Keratinocyte (primary cell): ENCODE measurements around the gene ZNF593OS. TPM values are rescaled to one million over a fixed set of nuclear protein-coding genes. Genes with fewer than 3 reads are reported as not detected.

Experiments
- DNase-seq: peaks from one replicate; pipeline ENCODE4 v3.0.0-alpha.2; 2011; ENCODE audit warnings: low read depth, missing footprints, low spot score
- FAIRE-seq: peaks from 2 replicates; lab custom pipeline; 2011; peaks lifted over from hg19 to GRCh38; lab: Jason Lieb, UNC
- H2AFZ ChIP-seq: 2 replicates; pipeline ENCODE4 v1.6.0; 2012; ENCODE audit warnings: low read length, control low read depth, inconsistent platforms; ENCODE audit not compliant: control insufficient read depth
- H3K27ac ChIP-seq: 2 replicates; pipeline ENCODE4 v1.5.1; 2011; ENCODE audit warnings: low read length; ENCODE audit not compliant: control insufficient read depth, insufficient read depth
- H3K27me3 ChIP-seq: 3 replicates; pipeline ENCODE4 v1.6.0; 2011; ENCODE audit warnings: low read length; ENCODE audit not compliant: control insufficient read depth, insufficient read depth; ENCODE audit errors: extremely low read depth
- H3K36me3 ChIP-seq, 2 experiments: 2 replicates in 1 of 2; 3 replicates in 1 of 2; pipeline ENCODE4 v1.5.1; 2011; ENCODE audit warnings: low read length in 2 of 2, mild to moderate bottlenecking in 1 of 2; ENCODE audit not compliant: control insufficient read depth in 2 of 2, insufficient read depth in 2 of 2; ENCODE audit errors: extremely low read depth in 1 of 2
- H3K4me1 ChIP-seq: 3 replicates; pipeline ENCODE4 v1.5.1; 2011; ENCODE audit warnings: low read length; ENCODE audit not compliant: control insufficient read depth, insufficient read depth; ENCODE audit errors: extremely low read depth
- H3K4me2 ChIP-seq: 3 replicates; pipeline ENCODE4 v1.6.0; 2011; ENCODE audit warnings: low read depth, low read length; ENCODE audit not compliant: control insufficient read depth, insufficient read depth; ENCODE audit errors: extremely low read depth
- H3K4me3 ChIP-seq, 3 experiments: fragments of 200-600 bp in 1 of 3; sonication (generic) in 1 of 3; 2 replicates in 2 of 3; 3 replicates in 1 of 3; pipeline ENCODE4 v1.5.1; 2011 to 2016; ENCODE audit warnings: low read length in 3 of 3, mild to moderate bottlenecking in 3 of 3, control low read depth in 2 of 3, inconsistent platforms in 1 of 3, low read depth in 1 of 3, mixed read lengths in 1 of 3, mixed run types in 1 of 3, moderate library complexity in 1 of 3; ENCODE audit not compliant: control insufficient read depth in 2 of 3, insufficient read depth in 2 of 3; ENCODE audit errors: extremely low read depth in 1 of 3
- H3K79me2 ChIP-seq: 2 replicates; pipeline ENCODE4 v1.6.0; 2012; ENCODE audit warnings: low read length; ENCODE audit not compliant: control insufficient read depth, insufficient read depth
- H3K9ac ChIP-seq: 3 replicates; pipeline ENCODE4 v1.6.0; 2011; ENCODE audit warnings: low read length; ENCODE audit not compliant: control insufficient read depth, insufficient read depth; ENCODE audit errors: extremely low read depth
- H3K9me1 ChIP-seq: 3 replicates; pipeline ENCODE4 v1.6.0; 2011; ENCODE audit warnings: low read length; ENCODE audit not compliant: control insufficient read depth, insufficient read depth; ENCODE audit errors: extremely low read depth
- H3K9me3 ChIP-seq: 2 replicates; pipeline ENCODE4 v1.5.1; 2012; ENCODE audit warnings: low read depth, low read length; ENCODE audit not compliant: control insufficient read depth
- H4K20me1 ChIP-seq: 3 replicates; pipeline ENCODE4 v1.6.0; 2011; ENCODE audit warnings: low read length; ENCODE audit not compliant: control insufficient read depth, insufficient read depth; ENCODE audit errors: extremely low read depth
- EZH2 ChIP-seq: IDR thresholded peaks from one replicate; pipeline ENCODE4 v1.6.1; 2012; ENCODE audit warnings: inconsistent platforms, mild to moderate bottlenecking, low read length, moderate library complexity
- dilution Hi-C: fragments of 300-500 bp; cut with MboI; formaldehyde crosslinking; loops from one replicate; pipeline ENCODE4 v1.7.0; 2020; ENCODE audit warnings: low sequenced_read_pairs; ENCODE audit not compliant: extremely low pct_ligation_motif_present
- polyA plus RNA-seq, 5 experiments: library from polyadenylated mRNA; depleted of rRNA in 3 of 5; stranded (reverse) in 3 of 5; stranded (forward) in 1 of 5; unstranded in 1 of 5; fragments of >200 nt; gene quantifications; 1 replicate in 1 of 5; 2 replicates in 3 of 5; 3 replicates in 1 of 5; pipeline versions ENCODE4 v1.2.1 to v1.2.3, GENCODE V29; 2011 to 2012; ENCODE audit warnings: missing spikeins in 2 of 5, low read depth in 1 of 5, low replicate concordance in 1 of 5
- TF ChIP-seq, protein P1 (sequence below), 3 experiments: IDR thresholded peaks in 1 of 3; conservative IDR thresholded peaks in 1 of 3; optimal IDR thresholded peaks in 1 of 3; 2 replicates in 2 of 3; 3 replicates in 1 of 3; pipeline versions ENCODE3 to v1.5.1; 2011; ENCODE audit warnings: low read length in 3 of 3, mild to moderate bottlenecking in 3 of 3, moderate library complexity in 2 of 3, control low read depth in 1 of 3, inconsistent platforms in 1 of 3; ENCODE audit not compliant: insufficient read depth in 2 of 3; ENCODE audit errors: extremely low read depth in 1 of 3

ZNF593OS gene
- polyA plus RNA-seq, 1 donor (not counting 4 experiments of a cell fraction or from before 2014, with no cell fraction given) = not detected

DNA sequence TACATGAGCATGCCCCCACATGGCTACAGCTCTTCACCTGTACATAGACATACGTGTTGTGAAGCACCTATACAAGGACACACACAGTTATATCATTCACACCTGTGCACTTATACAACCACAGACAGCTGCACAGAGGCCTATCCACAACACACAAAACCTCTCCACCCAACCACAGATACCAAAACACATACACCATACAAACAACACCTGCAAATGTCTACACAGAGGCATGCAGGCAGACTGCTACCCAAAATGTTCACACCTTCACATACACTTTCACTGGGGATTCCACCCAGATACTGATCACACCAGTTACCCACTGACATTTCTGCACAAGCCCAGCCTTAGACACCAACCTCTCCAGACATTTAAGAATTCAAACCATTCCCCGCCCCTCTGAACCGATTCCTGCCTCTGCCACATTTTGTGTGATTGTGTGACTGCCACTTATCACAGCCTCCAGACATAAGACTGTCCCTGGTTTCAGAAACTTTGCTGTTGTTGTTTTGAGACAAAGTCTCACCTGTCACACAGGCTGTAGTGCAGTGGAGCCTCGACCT, 4.8 kb downstream of the ZNF593OS start:
- H4K20me1 ChIP-seq = no peaks in the 10 kb centered on the region
- TF ChIP-seq, protein P1, sequence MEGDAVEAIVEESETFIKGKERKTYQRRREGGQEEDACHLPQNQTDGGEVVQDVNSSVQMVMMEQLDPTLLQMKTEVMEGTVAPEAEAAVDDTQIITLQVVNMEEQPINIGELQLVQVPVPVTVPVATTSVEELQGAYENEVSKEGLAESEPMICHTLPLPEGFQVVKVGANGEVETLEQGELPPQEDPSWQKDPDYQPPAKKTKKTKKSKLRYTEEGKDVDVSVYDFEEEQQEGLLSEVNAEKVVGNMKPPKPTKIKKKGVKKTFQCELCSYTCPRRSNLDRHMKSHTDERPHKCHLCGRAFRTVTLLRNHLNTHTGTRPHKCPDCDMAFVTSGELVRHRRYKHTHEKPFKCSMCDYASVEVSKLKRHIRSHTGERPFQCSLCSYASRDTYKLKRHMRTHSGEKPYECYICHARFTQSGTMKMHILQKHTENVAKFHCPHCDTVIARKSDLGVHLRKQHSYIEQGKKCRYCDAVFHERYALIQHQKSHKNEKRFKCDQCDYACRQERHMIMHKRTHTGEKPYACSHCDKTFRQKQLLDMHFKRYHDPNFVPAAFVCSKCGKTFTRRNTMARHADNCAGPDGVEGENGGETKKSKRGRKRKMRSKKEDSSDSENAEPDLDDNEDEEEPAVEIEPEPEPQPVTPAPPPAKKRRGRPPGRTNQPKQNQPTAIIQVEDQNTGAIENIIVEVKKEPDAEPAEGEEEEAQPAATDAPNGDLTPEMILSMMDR (optimal IDR thresholded peaks at IDR 0.05 in 1 of 3, IDR thresholded peaks at IDR 0.05 in 1 of 3, conservative IDR thresholded peaks at IDR 0.05 in 1 of 3; ENCODE audit: extremely low read depth in 1 of 3, insufficient read depth in 2 of 3, low read length in 3 of 3) = no peak
- no peak for TF ChIP-seq EZH2
- no peak for FAIRE-seq
- no peaks in the 10 kb centered on the region for H3K9me3 ChIP-seq
- dilution Hi-C loops = no loop called here
- H3K27ac ChIP-seq = no peak overlapping the region
- no peak for DNase-seq
- peaks cover 17% of the 10 kb centered on the region for H3K79me2 ChIP-seq
- H3K4me2 ChIP-seq = no peak overlapping the region
- peaks cover 13% of the 10 kb centered on the region for H3K4me1 ChIP-seq
- no peak overlapping the region for H3K9ac ChIP-seq
- H3K36me3 ChIP-seq = peaks cover 0 to 8% of the 10 kb centered on the region in 2 experiments
- peaks cover 8% of the 10 kb centered on the region for H3K27me3 ChIP-seq
- H3K9me1 ChIP-seq = no peaks in the 10 kb centered on the region
- no peak overlapping the region for H3K4me3 ChIP-seq
- no peak overlapping the region for H2AFZ ChIP-seq

DNA sequence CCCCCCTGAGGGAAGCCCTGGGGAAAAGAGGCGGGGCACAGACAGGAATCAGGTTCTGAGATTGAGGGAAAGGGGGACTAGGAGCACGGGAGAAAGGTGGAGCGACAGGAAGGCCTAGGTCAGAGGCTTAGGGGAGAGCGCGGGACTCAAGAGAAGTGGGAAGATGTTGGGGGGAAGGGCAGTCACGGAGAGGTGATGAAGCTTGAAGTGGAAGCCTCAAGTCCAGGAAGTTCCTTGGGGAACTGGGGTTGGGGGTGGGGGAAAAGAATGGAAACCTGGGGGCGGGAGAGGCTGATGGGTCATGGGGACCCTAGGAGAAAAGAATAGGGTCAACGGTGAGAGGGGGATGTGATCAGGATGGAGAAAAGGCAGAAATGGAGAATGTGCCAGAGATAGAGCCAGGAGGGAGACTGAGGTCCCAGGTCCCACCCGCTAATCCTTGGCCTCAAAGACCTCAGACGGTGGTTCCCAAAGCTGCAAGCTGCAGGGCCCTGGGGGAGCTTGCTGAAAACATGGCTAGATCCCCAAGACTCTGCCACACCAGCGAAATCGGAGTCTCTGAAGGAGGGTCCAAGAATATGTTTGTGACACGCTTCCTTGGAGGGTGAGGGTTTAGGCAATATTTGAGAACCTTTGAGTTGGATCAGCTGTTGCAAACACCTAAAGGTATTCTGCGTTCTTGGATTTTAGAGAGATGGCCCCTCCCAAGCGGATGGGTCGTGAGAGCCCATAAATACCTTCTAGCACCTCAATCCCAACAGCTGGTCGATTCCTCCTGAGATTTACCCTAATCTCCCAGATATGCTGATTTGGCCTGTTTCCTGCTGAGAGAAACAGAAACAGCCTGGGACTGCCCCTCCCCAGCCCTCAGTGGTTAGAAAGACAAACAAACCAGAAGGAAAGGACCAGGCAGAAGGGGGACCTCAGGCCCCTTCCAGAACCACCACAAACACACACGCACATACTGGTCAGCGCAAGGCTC, 6.5 kb downstream of the ZNF593OS start:
- Histone ChIP-seq H3K27ac (no peak overlapping the region), H3K9me1 (no peaks in the 10 kb centered on the region), H4K20me1 (no peaks in the 10 kb centered on the region), H3K4me2 (peak overlapping the region; percentile 70), H3K9ac (no peak overlapping the region), H3K36me3 (no peaks in the 10 kb centered on the region), H3K9me3 (no peaks in the 10 kb centered on the region), H3K4me3 (peak overlapping the region in 1 of 3 experiments; percentile 48), H3K79me2 (peaks cover 3% of the 10 kb centered on the region), H2AFZ (peak overlapping the region; percentile 53), H3K4me1 (peaks cover 7% of the 10 kb centered on the region), H3K27me3 (peaks cover 13% of the 10 kb centered on the region)
- FAIRE-seq (peak; percentile 44), DNase-seq (no peak)
- TF ChIP-seq, protein P1 (optimal IDR thresholded peaks at IDR 0.05 in 1 of 3, IDR thresholded peaks at IDR 0.05 in 1 of 3, conservative IDR thresholded peaks at IDR 0.05 in 1 of 3; ENCODE audit: extremely low read depth in 1 of 3, insufficient read depth in 2 of 3, low read length in 3 of 3) = no peak
- TF ChIP-seq EZH2 = no peak
- dilution Hi-C loops = no loop called here
